Brain pericyte (primary cell): ENCODE measurements around the gene WNK4.

ENCODE experiments used
- DNase-seq: peaks from one replicate; pipeline ENCODE4 v3.0.0-alpha.2; 2012; ENCODE audit warnings: low read depth, low spot score

WNK4 gene

GRCh38 chr17:42772945-42773289, 7.5 kb upstream of the WNK4 start:
- DNase-seq = no peak

- peak; percentile 45 for DNase-seq
These were observed 6.9 kb upstream of the WNK4 start, which contains the start of gene VPS25 for GRCh38 chr17:42773290-42774035. Gene VPS25 (plus strand): TSS chr17:42773449. CDS start chr17:42773476, 27 bp downstream.

- DNase-seq = no peak
These were observed 6.2 kb upstream of the WNK4 start for GRCh38 chr17:42774066-42774745.

GRCh38 chr17:42775534-42776098, 4.8 kb upstream of the WNK4 start:
- no peak for DNase-seq

- no peak for DNase-seq
These were observed 1.8 kb upstream of the WNK4 start for GRCh38 chr17:42778570-42778969.

- no peak for DNase-seq
These were observed 990 bp upstream of the WNK4 start for GRCh38 chr17:42779304-42779935.

- no peak for DNase-seq
These were observed 635 bp downstream of the WNK4 start for GRCh38 chr17:42780851-42781638.

- no peak for DNase-seq
These were observed 1.3 kb downstream of the WNK4 start for GRCh38 chr17:42781639-42782165.

- DNase-seq = no peak
These were observed 2.0 kb downstream of the WNK4 start for GRCh38 chr17:42782166-42783061.

GRCh38 chr17:42783062-42783790, 2.8 kb downstream of the WNK4 start:
- DNase-seq = no peak

- no peak for DNase-seq
These were observed 3.4 kb downstream of the WNK4 start for GRCh38 chr17:42783791-42784138.

- no peak for DNase-seq
These were observed 4.0 kb downstream of the WNK4 start for GRCh38 chr17:42784409-42784808.

- no peak for DNase-seq
These were observed 4.6 kb downstream of the WNK4 start for GRCh38 chr17:42784811-42785592.

- no peak for DNase-seq
These were observed 6.9 kb downstream of the WNK4 start for GRCh38 chr17:42787266-42787665.

GRCh38 chr17:42791948-42792347, 11.5 kb downstream of the WNK4 start:
- no peak for DNase-seq

- no peak for DNase-seq
These were observed 12.1 kb downstream of the WNK4 start for GRCh38 chr17:42792545-42792944.

- no peak for DNase-seq
These were observed 14.7 kb downstream of the WNK4 start for GRCh38 chr17:42795061-42795460.

GRCh38 chr17:42795465-42795864, 15.1 kb downstream of the WNK4 start:
- DNase-seq = no peak
